CD4-positive, alpha-beta T cell (primary cell): ENCODE results near the gene OMA1. TPM values are rescaled to one million over a fixed set of nuclear protein-coding genes. Genes with fewer than 3 reads are reported as not detected.
"Not testable (repeated sequence)": the region's sequence is repeated elsewhere in the genome, so short reads cannot be mapped to it uniquely, and the experiment has no call there.

Experiments used
- ATAC-seq: fragments of 200-7000 bp; cut with Tn5 transposase; one replicate; pipeline ENCODE4 v1.10.0; 2022; ENCODE audit warnings: mild to moderate bottlenecking; ENCODE audit not compliant: poor library complexity
- CTCF ChIA-PET: fragments of 350-600 bp; sonication (Branson Sonifier 250); formaldehyde crosslinking; loops from one replicate; lab custom pipeline; 2021; ENCODE audit warnings: antibody characterized with exemption, inconsistent platforms; lab: Charles Lee
- POLR2A ChIA-PET: fragments of 350-600 bp; sonication (Branson Sonifier 250); formaldehyde crosslinking; loops from one replicate; lab custom pipeline; 2021; ENCODE audit warnings: antibody characterized with exemption, inconsistent platforms; lab: Charles Lee
- DNase-seq, 14 experiments: peaks; one replicate each; pipeline ENCODE4 v3.0.0-alpha.2; 2013 to 2020; ENCODE audit warnings: mixed read lengths in 2 of 14
- H3K27ac ChIP-seq, 2 donors: one replicate each; pipeline versions ENCODE4 v1.5.1 to v1.7.0; 2013; ENCODE audit warnings: low read length in 2 of 2, low read depth in 1 of 2, mild to moderate bottlenecking in 1 of 2
- H3K27me3 ChIP-seq, 2 experiments: 1 replicate in 1 of 2; 2 replicates in 1 of 2; pipeline versions ENCODE4 v1.6.1 to v1.7.0; 2013; ENCODE audit warnings: low read length in 2 of 2, control low read depth in 1 of 2, mild to moderate bottlenecking in 1 of 2, moderate library complexity in 1 of 2; ENCODE audit not compliant: insufficient read depth in 2 of 2, control insufficient read depth in 1 of 2
- H3K36me3 ChIP-seq: one replicate; pipeline ENCODE4 v1.6.1; 2013; ENCODE audit warnings: low read length, control low read depth; ENCODE audit not compliant: insufficient read depth
- H3K4me1 ChIP-seq: one replicate; pipeline ENCODE4 v1.6.1; 2013; ENCODE audit warnings: low read length, control low read depth; ENCODE audit not compliant: insufficient read depth
- H3K4me3 ChIP-seq: one replicate; pipeline ENCODE4 v1.5.1; 2013; ENCODE audit warnings: mild to moderate bottlenecking, low read length, moderate library complexity
- H3K9me3 ChIP-seq, 2 experiments: 1 replicate in 1 of 2; 2 replicates in 1 of 2; pipeline versions ENCODE4 v1.6.1 to v1.7.0; 2013; ENCODE audit warnings: low read length in 2 of 2, mild to moderate bottlenecking in 2 of 2, control low read depth in 1 of 2, moderate library complexity in 1 of 2; ENCODE audit not compliant: control insufficient read depth in 1 of 2, insufficient read depth in 1 of 2
- H3K27ac Mint-ChIP-seq: one replicate; pipeline ENCODE4 v1.8.0; 2020; ENCODE audit warnings: mixed read lengths
- H3K27me3 Mint-ChIP-seq: one replicate; pipeline ENCODE4 v1.8.0; 2021; ENCODE audit warnings: mixed read lengths
- H3K36me3 Mint-ChIP-seq: one replicate; pipeline ENCODE4 v1.8.0; 2021; ENCODE audit warnings: low read depth, mixed read lengths
- H3K4me1 Mint-ChIP-seq: one replicate; pipeline ENCODE4 v1.8.0; 2021; ENCODE audit warnings: low read depth, mixed read lengths
- H3K4me3 Mint-ChIP-seq: one replicate; pipeline ENCODE4 v1.8.0; 2020; ENCODE audit warnings: mild to moderate bottlenecking, mixed read lengths
- H3K9me3 Mint-ChIP-seq: one replicate; pipeline ENCODE4 v1.8.0; 2020; ENCODE audit warnings: mixed read lengths
- CTCF ChIP-seq: fragments of 200-600 bp; IDR thresholded peaks from one replicate; pipeline ENCODE4 v1.8.0; 2022; ENCODE audit warnings: antibody characterized with exemption, mild to moderate bottlenecking
- intact Hi-C, 2 experiments: fragments of 100-400 bp; cut with DNase I in 1 of 2; cut with micrococcal nuclease in 1 of 2; formaldehyde crosslinking; loops; one replicate each; pipeline versions ENCODE4 v1.15.1 to v1.9.0; 2023 to 2025; cut with DNase I, micrococcal nuclease
- total RNA-seq, 174 experiments: library from RNA in 2 of 174; stranded (reverse) in 2 of 174; gene quantifications; one replicate each; pipeline ENCODE4 v1.2.3 and lab custom pipeline; 2021 to 2026

OMA1 gene
- total RNA-seq, 2 experiments from 2014 or later = 23.7 to 27.7 TPM

DNA sequence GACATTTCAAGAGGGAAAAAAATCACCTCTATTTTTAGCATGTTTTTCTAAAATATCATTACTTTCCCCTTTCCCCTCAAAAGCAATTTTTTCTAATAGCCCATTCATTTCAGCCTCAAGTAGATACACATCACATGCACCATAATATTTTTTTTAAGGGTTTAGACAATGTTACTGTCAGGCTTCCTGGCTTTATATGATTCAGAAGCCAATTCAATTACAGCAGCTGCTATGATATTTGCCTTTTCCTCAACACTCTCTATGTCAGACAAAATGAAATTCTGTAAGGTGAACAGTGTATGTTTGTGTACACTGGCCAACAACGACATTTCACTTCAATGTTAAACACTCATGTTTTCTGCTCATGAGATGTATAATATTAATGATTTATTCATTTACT lies 46.5 kb downstream of the OMA1 start:
- CTCF ChIA-PET = no interaction called here
- peaks cover 87% of the 10 kb centered on the region for H3K36me3 Mint-ChIP-seq
- intact Hi-C loops = no loop called here

GRCh38 chr1:58497499-58497898 lies 49.0 kb downstream of the OMA1 start:
- ATAC-seq (no peak), DNase-seq (no peak)
- H3K9me3 ChIP-seq = no peaks in the 10 kb centered on the region
- Mint-ChIP-seq H3K27me3 (no peaks in the 10 kb centered on the region), H3K4me3 (no peak overlapping the region), H3K4me1 (peaks cover 6% of the 10 kb centered on the region), H3K36me3 (peaks cover 66% of the 10 kb centered on the region), H3K27ac (no peak overlapping the region), H3K9me3 (no peaks in the 10 kb centered on the region)
- CTCF ChIA-PET = no interaction called here
- POLR2A ChIA-PET = no interaction called here
- H3K36me3 ChIP-seq = peaks cover 12% of the 10 kb centered on the region
- no peaks in the 10 kb centered on the region for H3K4me1 ChIP-seq
- no peak for TF ChIP-seq CTCF
- intact Hi-C loops = no loop called here
- H3K4me3 ChIP-seq = no peak overlapping the region
- H3K27me3 ChIP-seq = no peaks in the 10 kb centered on the region
- H3K27ac ChIP-seq = no peak overlapping the region

More for the DNA sequence above, 46.5 kb downstream of the OMA1 start:
- DNase-seq (no peak), ATAC-seq (no peak)
- TF ChIP-seq CTCF = no peak
- no peaks in the 10 kb centered on the region for H3K27me3 Mint-ChIP-seq
- peaks cover 10% of the 10 kb centered on the region for H3K4me1 Mint-ChIP-seq
- H3K9me3 ChIP-seq = no peaks in the 10 kb centered on the region
- POLR2A ChIA-PET = no interaction called here
- H3K27ac Mint-ChIP-seq = no peak overlapping the region
- no peaks in the 10 kb centered on the region for H3K9me3 Mint-ChIP-seq
- no peaks in the 10 kb centered on the region for H3K4me1 ChIP-seq
- H3K27me3 ChIP-seq = no peaks in the 10 kb centered on the region
- no peak overlapping the region for H3K27ac ChIP-seq
- H3K36me3 ChIP-seq = peaks cover 35% of the 10 kb centered on the region
- no peak overlapping the region for H3K4me3 ChIP-seq
- H3K4me3 Mint-ChIP-seq = no peak overlapping the region

GRCh38 chr1:58496042-58496441 lies 50.5 kb downstream of the OMA1 start:
- H3K9me3 Mint-ChIP-seq = no peaks in the 10 kb centered on the region
- Histone ChIP-seq H3K27ac (no peak overlapping the region), H3K9me3 (no peaks in the 10 kb centered on the region), H3K4me3 (no peak overlapping the region), H3K4me1 (no peaks in the 10 kb centered on the region), H3K36me3 (peaks cover 5% of the 10 kb centered on the region), H3K27me3 (no peaks in the 10 kb centered on the region)
- CTCF ChIA-PET = no interaction called here
- H3K27ac Mint-ChIP-seq = no peak overlapping the region
- POLR2A ChIA-PET = no interaction called here
- peaks cover 63% of the 10 kb centered on the region for H3K36me3 Mint-ChIP-seq
- ATAC-seq (no peak), DNase-seq (no peak)
- no peak for TF ChIP-seq CTCF
- intact Hi-C loops = no loop called here
- no peak overlapping the region for H3K4me3 Mint-ChIP-seq
- H3K4me1 Mint-ChIP-seq = peaks cover 7% of the 10 kb centered on the region
- H3K27me3 Mint-ChIP-seq = no peaks in the 10 kb centered on the region

- CTCF ChIA-PET, POLR2A ChIA-PET: not testable (repeated sequence)
- H3K36me3 Mint-ChIP-seq = peaks cover 63% of the 10 kb centered on the region
These were observed 57.6 kb downstream of the OMA1 start for GRCh38 chr1:58488914-58489313.

More at GRCh38 chr1:58488914-58489313, 57.6 kb downstream of the OMA1 start:
- H3K9me3 Mint-ChIP-seq, H3K4me3 ChIP-seq, H3K27me3 ChIP-seq, H3K27ac ChIP-seq, ATAC-seq, intact Hi-C loops, H3K36me3 ChIP-seq, H3K9me3 ChIP-seq, H3K27ac Mint-ChIP-seq, H3K4me3 Mint-ChIP-seq, H3K4me1 ChIP-seq, DNase-seq, H3K27me3 Mint-ChIP-seq: not testable (repeated sequence)
- H3K4me1 Mint-ChIP-seq = peaks cover 15% of the 10 kb centered on the region
